ENCODE data around the gene DDI1. TPM values are rescaled to one million over a fixed set of nuclear protein-coding genes. Genes with fewer than 3 reads are reported as not detected.

Gene DDI1
- total RNA-seq, 1 donor from 2014 or later: not detected

DNA sequence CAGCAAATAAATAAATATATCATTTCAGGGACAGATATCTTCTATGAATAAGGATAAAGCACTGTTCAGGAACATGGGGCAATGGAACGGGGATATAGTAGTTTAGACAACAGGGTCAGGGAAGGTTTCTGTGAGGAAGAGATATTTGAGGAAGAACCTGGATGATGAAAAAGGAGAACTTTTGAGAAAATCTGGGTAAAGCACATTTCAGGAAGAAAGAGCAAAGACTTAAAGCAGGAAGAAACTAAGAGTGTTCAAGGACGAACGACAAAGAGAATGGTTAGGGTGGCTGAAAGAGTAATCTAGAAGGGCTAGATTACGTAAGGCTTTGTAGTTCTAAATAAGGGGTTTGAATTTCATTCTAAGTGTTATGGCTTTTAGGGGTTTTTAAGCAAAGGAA, 12.7 kb downstream of the DDI1 start:
- no peak for DNase-seq (ENCODE audit: low spot score, unreplicated experiment)
- Mint-ChIP-seq H3K9me3 (ENCODE audit: low read depth) (no peaks in the 10 kb centered on the region), H3K4me1 (ENCODE audit: low read depth) (peaks cover 9% of the 10 kb centered on the region), H3K4me3 (ENCODE audit: low read depth) (no peak overlapping the region), H3K27ac (no peak overlapping the region), H3K27me3 (no peaks in the 10 kb centered on the region), H3K36me3 (ENCODE audit: insufficient read depth) (no peaks in the 10 kb centered on the region)
- TF ChIP-seq, protein P1, sequence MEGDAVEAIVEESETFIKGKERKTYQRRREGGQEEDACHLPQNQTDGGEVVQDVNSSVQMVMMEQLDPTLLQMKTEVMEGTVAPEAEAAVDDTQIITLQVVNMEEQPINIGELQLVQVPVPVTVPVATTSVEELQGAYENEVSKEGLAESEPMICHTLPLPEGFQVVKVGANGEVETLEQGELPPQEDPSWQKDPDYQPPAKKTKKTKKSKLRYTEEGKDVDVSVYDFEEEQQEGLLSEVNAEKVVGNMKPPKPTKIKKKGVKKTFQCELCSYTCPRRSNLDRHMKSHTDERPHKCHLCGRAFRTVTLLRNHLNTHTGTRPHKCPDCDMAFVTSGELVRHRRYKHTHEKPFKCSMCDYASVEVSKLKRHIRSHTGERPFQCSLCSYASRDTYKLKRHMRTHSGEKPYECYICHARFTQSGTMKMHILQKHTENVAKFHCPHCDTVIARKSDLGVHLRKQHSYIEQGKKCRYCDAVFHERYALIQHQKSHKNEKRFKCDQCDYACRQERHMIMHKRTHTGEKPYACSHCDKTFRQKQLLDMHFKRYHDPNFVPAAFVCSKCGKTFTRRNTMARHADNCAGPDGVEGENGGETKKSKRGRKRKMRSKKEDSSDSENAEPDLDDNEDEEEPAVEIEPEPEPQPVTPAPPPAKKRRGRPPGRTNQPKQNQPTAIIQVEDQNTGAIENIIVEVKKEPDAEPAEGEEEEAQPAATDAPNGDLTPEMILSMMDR (IDR thresholded peaks at IDR 0.05; ENCODE audit: unreplicated experiment): no peak

DNA sequence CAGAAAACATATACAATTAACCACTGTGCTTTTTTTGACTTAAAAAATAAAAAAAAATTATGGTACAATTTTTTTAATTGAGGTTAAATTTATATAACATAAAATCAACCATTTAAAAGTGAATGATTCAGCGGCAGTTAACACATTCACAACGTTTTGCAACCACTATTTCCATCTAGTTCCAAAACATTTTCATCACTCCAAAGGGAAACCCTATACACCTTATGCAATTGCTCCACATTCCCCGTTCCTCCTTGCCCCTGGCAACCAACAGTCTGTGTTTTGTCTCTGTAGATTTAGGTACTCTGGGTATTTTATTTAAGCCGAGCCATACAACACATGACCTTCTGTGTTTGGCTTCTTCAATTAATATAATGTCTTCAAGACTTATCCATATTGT, 15.3 kb downstream of the DDI1 start:
- Mint-ChIP-seq H3K27me3 (no peaks in the 10 kb centered on the region), H3K4me3 (ENCODE audit: low read depth) (no peak overlapping the region), H3K36me3 (ENCODE audit: insufficient read depth) (no peaks in the 10 kb centered on the region), H3K9me3 (ENCODE audit: low read depth) (no peaks in the 10 kb centered on the region), H3K27ac (no peak overlapping the region), H3K4me1 (ENCODE audit: low read depth) (peaks cover 22% of the 10 kb centered on the region)
- TF ChIP-seq, protein P1 (IDR thresholded peaks at IDR 0.05; ENCODE audit: unreplicated experiment): no peak
- DNase-seq (ENCODE audit: low spot score, unreplicated experiment): no peak

DNA sequence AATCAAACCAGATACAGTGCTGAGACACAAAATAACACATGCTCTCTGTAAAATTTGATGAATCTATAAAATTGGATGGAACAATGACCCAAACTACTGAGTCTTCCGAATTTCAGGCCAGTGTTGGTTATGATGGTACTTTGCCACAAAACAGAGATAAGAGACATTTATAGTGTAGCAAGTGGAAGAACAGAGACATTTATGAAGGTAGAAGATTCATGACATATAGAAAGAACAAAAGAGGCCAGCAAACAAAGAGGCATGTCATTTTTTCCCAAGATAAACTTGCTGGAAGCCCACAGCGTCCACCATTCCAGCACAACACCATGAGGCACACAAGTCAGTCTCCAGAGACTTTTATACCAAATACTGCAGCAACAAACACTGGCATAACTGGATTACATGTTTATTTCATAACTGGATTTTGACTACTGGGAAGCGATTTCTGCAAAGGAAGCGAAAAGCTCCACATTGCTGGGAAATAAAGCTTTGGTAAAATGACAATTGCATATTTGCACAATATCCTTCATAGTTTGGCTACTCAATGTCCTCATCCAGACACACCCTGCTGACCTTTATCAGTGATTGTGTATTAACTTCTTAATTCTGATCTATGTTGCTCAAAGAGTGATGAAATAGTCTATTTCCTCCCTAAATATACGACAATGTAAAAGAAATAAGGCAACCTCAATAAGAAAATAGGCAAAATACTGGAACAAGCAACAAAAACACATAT, 17.5 kb downstream of the DDI1 start:
- no peaks in the 10 kb centered on the region for H3K36me3 Mint-ChIP-seq (ENCODE audit: insufficient read depth)
- H3K9me3 Mint-ChIP-seq (ENCODE audit: low read depth): no peaks in the 10 kb centered on the region
- DNase-seq (ENCODE audit: low spot score, unreplicated experiment): no peak
- no peak overlapping the region for H3K4me3 Mint-ChIP-seq (ENCODE audit: low read depth)
- H3K4me1 Mint-ChIP-seq (ENCODE audit: low read depth): peaks cover 22% of the 10 kb centered on the region
- TF ChIP-seq, protein P1 (IDR thresholded peaks at IDR 0.05; ENCODE audit: unreplicated experiment): no peak
- no peak overlapping the region for H3K27ac Mint-ChIP-seq
- no peaks in the 10 kb centered on the region for H3K27me3 Mint-ChIP-seq

DNA sequence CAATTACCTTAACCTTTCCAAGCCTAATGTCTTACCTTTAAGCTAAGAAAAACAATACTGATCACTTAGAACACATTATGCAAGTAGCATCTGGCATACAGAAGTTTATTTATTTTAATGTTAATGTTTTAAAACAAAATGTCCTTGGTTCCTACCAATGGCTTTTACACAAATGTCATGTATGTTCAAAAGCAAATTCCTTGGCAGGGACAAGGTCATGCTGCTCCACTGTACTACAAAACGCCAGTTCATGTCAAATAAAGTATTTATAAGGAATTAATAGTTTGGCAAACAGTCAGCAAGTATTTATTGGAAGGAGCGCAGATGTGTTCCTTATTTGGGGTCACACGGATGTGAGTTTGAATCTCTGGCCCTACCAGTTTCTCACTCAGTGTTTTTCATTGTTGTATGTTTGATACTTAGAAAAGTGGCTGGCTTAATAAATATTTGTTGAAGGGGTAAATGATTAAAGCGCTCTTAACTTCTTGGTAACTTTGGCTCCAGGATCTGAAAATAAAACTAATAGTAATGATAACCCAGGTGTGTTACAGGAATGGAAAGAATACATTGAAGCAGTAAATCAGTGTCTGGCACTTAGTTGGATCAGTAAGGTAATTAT, 18.6 kb downstream of the DDI1 start:
- Mint-ChIP-seq H3K9me3 (ENCODE audit: low read depth) (no peaks in the 10 kb centered on the region), H3K4me1 (ENCODE audit: low read depth) (peaks cover 22% of the 10 kb centered on the region), H3K4me3 (ENCODE audit: low read depth) (no peak overlapping the region), H3K27ac (no peak overlapping the region), H3K27me3 (no peaks in the 10 kb centered on the region), H3K36me3 (ENCODE audit: insufficient read depth) (no peaks in the 10 kb centered on the region)
- no peak for DNase-seq (ENCODE audit: low spot score, unreplicated experiment)
- TF ChIP-seq, protein P1 (IDR thresholded peaks at IDR 0.05; ENCODE audit: unreplicated experiment): no peak

DNA sequence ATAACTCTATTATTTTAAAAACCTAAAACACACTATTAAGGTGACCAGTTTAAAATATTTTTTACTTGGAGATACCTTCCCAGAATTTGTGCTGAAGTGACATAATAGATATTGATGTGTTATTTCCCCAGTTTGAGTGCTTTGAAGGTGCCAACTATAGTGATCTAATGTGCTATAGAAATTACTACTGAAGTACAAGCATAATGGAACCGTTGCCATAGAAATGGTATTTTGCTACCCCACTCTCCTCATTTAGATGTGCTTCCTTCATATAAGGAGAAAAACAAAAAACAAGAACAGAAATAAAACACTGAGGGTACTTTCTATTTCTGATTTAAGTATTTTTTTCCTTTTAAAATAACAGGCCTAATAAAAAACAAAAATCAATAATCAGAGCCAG, 19.2 kb downstream of the DDI1 start:
- Mint-ChIP-seq H3K4me1 (ENCODE audit: low read depth) (peaks cover 22% of the 10 kb centered on the region), H3K4me3 (ENCODE audit: low read depth) (no peak overlapping the region), H3K9me3 (ENCODE audit: low read depth) (no peaks in the 10 kb centered on the region), H3K27ac (no peak overlapping the region), H3K36me3 (ENCODE audit: insufficient read depth) (no peaks in the 10 kb centered on the region), H3K27me3 (no peaks in the 10 kb centered on the region)
- TF ChIP-seq, protein P1 (IDR thresholded peaks at IDR 0.05; ENCODE audit: unreplicated experiment): no peak
- DNase-seq (ENCODE audit: low spot score, unreplicated experiment): no peak

Measured in progenitor cell of endocrine pancreas (in vitro differentiated cells).